Activated CD8-positive, alpha-beta memory T cell treated with anti-CD3 and anti-CD28 coated beads, Interleukin-2, amount 50 U/mL, for 4 hours (primary cell): Measurements from ENCODE around the gene IL31RA.
"Not testable (repeated sequence)": the region's sequence is repeated elsewhere in the genome, so short reads cannot be mapped to it uniquely, and the experiment has no call there.

Experiments
- DNase-seq: peaks from one replicate; pipeline ENCODE4 v3.0.0-alpha.2; 2020

The IL31RA gene

GRCh38 chr5:55850839-55851674 is at the start of gene IL31RA:
Gene IL31RA (plus strand): TSS chr5:55851357. CDS start chr5:55851571, 214 bp downstream.
- no peak for DNase-seq

GRCh38 chr5:55808814-55809213 is 42.3 kb upstream of the IL31RA start:
- not testable (repeated sequence) for DNase-seq

GRCh38 chr5:55815939-55816338 is 35.2 kb upstream of the IL31RA start:
- not testable (repeated sequence) for DNase-seq

- no peak for DNase-seq
Observed at GRCh38 chr5:55816342-55816741, 34.8 kb upstream of the IL31RA start.

GRCh38 chr5:55817030-55817429 is 34.1 kb upstream of the IL31RA start:
- no peak for DNase-seq

- DNase-seq: no peak
Observed at GRCh38 chr5:55820488-55820887, 30.7 kb upstream of the IL31RA start.

- DNase-seq: no peak
Observed at GRCh38 chr5:55821731-55822512, 29.2 kb upstream of the IL31RA start.

GRCh38 chr5:55823151-55823796 is 27.9 kb upstream of the IL31RA start:
- no peak for DNase-seq

GRCh38 chr5:55829956-55830355 is 21.2 kb upstream of the IL31RA start:
- DNase-seq: no peak

- no peak for DNase-seq
Observed at GRCh38 chr5:55832446-55832845, 18.7 kb upstream of the IL31RA start.

GRCh38 chr5:55836191-55836590 is 15.0 kb upstream of the IL31RA start:
- no peak for DNase-seq

GRCh38 chr5:55841976-55842375 is 9.2 kb upstream of the IL31RA start:
- no peak for DNase-seq

GRCh38 chr5:55847837-55848236 is 3.3 kb upstream of the IL31RA start:
- DNase-seq: no peak

GRCh38 chr5:55848783-55849182 is 2.4 kb upstream of the IL31RA start:
- DNase-seq: no peak

GRCh38 chr5:55851675-55851979 is 470 bp downstream of the IL31RA start:
- no peak for DNase-seq

GRCh38 chr5:55852503-55852902 is 1.3 kb downstream of the IL31RA start:
- no peak for DNase-seq

- no peak for DNase-seq
Observed at GRCh38 chr5:55853041-55853670, 2.0 kb downstream of the IL31RA start.

GRCh38 chr5:55853818-55854217 is 2.7 kb downstream of the IL31RA start:
- DNase-seq: no peak

- DNase-seq: no peak
Observed at GRCh38 chr5:55855509-55855908, 4.4 kb downstream of the IL31RA start.

GRCh38 chr5:55856516-55857246 is 5.5 kb downstream of the IL31RA start:
- no peak for DNase-seq

- no peak for DNase-seq
Observed at GRCh38 chr5:55857247-55857640, 6.1 kb downstream of the IL31RA start.

GRCh38 chr5:55858104-55858503 is 6.9 kb downstream of the IL31RA start:
- no peak for DNase-seq

GRCh38 chr5:55860288-55860687 is 9.1 kb downstream of the IL31RA start:
- no peak for DNase-seq
